Astrocyte (in vitro differentiated cells and primary cell): ENCODE data around the gene APLP2. TPM values are rescaled to one million over a fixed set of nuclear protein-coding genes. Genes with fewer than 3 reads are reported as not detected.
A peak's percentile ranks its signal among the peaks of the same experiment; 100 is the strongest.

Experiments used
- DNase-seq: peaks from one replicate; pipeline ENCODE4 v3.0.0-alpha.2; 2010; ENCODE audit warnings: low read depth
- FAIRE-seq: peaks from 2 replicates; lab custom pipeline; 2011; peaks lifted over from hg19 to GRCh38; lab: Jason Lieb, UNC
- H2AFZ ChIP-seq: 2 replicates; pipeline ENCODE4 v1.6.0; 2012; ENCODE audit warnings: low read depth, low read length, inconsistent platforms
- H3K27ac ChIP-seq: 2 replicates; pipeline ENCODE4 v1.5.1; 2011; ENCODE audit warnings: low read depth, low read length, inconsistent platforms
- H3K27me3 ChIP-seq: 2 replicates; pipeline ENCODE4 v1.6.0; 2011; ENCODE audit warnings: low read length, inconsistent platforms; ENCODE audit not compliant: insufficient read depth
- H3K36me3 ChIP-seq: 2 replicates; pipeline ENCODE4 v1.5.1; 2011; ENCODE audit warnings: low read length, inconsistent platforms; ENCODE audit not compliant: insufficient read depth
- H3K4me1 ChIP-seq: 2 replicates; pipeline ENCODE4 v1.5.1; 2011; ENCODE audit warnings: low read length, inconsistent platforms; ENCODE audit not compliant: insufficient read depth
- H3K4me2 ChIP-seq: 2 replicates; pipeline ENCODE4 v1.6.0; 2012; ENCODE audit warnings: low read length, inconsistent platforms
- H3K4me3 ChIP-seq: 2 replicates; pipeline ENCODE4 v1.5.1; 2011; ENCODE audit warnings: low read depth, mild to moderate bottlenecking, low read length, inconsistent platforms; ENCODE audit not compliant: insufficient read depth
- H3K79me2 ChIP-seq: 2 replicates; pipeline ENCODE4 v1.6.0; 2012; ENCODE audit warnings: mild to moderate bottlenecking, low read length, inconsistent platforms; ENCODE audit not compliant: insufficient read depth
- H3K9ac ChIP-seq: 2 replicates; pipeline ENCODE4 v1.6.0; 2012; ENCODE audit warnings: mild to moderate bottlenecking, low read length, inconsistent platforms
- H3K9me3 ChIP-seq: 2 replicates; pipeline ENCODE4 v1.5.1; 2012; ENCODE audit warnings: low read depth, mild to moderate bottlenecking, low read length, inconsistent platforms; ENCODE audit not compliant: insufficient read depth
- H4K20me1 ChIP-seq: 2 replicates; pipeline ENCODE4 v1.6.0; 2012; ENCODE audit warnings: low read length, inconsistent platforms; ENCODE audit not compliant: insufficient read depth
- H3K27ac Mint-ChIP-seq: one replicate; pipeline ENCODE4 v1.8.0; 2021; ENCODE audit warnings: mild to moderate bottlenecking, mixed read lengths; ENCODE audit not compliant: unreplicated experiment
- H3K27me3 Mint-ChIP-seq: one replicate; pipeline ENCODE4 v1.8.0; 2021; ENCODE audit warnings: low read depth, mixed read lengths; ENCODE audit not compliant: unreplicated experiment
- H3K36me3 Mint-ChIP-seq: one replicate; pipeline ENCODE4 v1.8.0; 2021; ENCODE audit warnings: low read depth, mixed read lengths; ENCODE audit not compliant: unreplicated experiment
- H3K4me1 Mint-ChIP-seq: one replicate; pipeline ENCODE4 v1.8.0; 2021; ENCODE audit warnings: low read depth, mixed read lengths; ENCODE audit not compliant: unreplicated experiment
- H3K4me3 Mint-ChIP-seq: one replicate; pipeline ENCODE4 v1.8.0; 2021; ENCODE audit warnings: mild to moderate bottlenecking, moderate library complexity, mixed read lengths; ENCODE audit not compliant: unreplicated experiment
- H3K9me3 Mint-ChIP-seq: one replicate; pipeline ENCODE4 v1.8.0; 2021; ENCODE audit warnings: mild to moderate bottlenecking, mixed read lengths; ENCODE audit not compliant: unreplicated experiment
- CTCF ChIP-seq: IDR thresholded peaks from 2 replicates; pipeline ENCODE4 v1.5.1; 2011; ENCODE audit warnings: low read depth, mild to moderate bottlenecking, inconsistent platforms, low read length, moderate library complexity; ENCODE audit not compliant: insufficient read depth
- EZH2 ChIP-seq: IDR thresholded peaks from 2 replicates; pipeline ENCODE4 v1.6.1; 2012; ENCODE audit warnings: mild to moderate bottlenecking, low read length, inconsistent platforms; ENCODE audit not compliant: insufficient read depth
- total RNA-seq: library from RNA; stranded (reverse); gene quantifications from 2 replicates; pipeline ENCODE4 v1.2.1, GENCODE V29; 2021

Gene APLP2
- total RNA-seq, 1 donor from 2014 or later, result 849 TPM

DNA sequence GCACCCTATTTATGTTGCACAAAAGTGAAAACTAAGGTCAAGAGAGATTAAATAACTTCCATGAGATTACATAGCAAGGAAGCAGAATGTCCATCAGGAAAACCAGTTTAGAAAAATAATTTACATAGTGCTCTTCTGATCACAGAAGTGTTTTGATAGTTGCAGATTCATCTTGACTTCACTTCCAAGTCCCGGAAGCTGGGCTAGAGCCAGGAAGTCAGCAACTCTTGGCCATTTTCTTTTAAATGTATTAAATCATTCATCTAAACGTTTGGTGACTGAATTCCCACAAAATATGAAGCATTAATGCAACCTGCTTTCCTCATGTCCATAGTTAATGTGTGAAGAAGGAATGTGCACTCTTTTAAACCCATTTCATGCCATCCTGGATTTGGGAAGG, 29.7 kb downstream of the APLP2 start:
- Histone ChIP-seq H2AFZ (no peak overlapping the region), H4K20me1 (peaks cover 99% of the 10 kb centered on the region), H3K9me3 (no peaks in the 10 kb centered on the region), H3K36me3 (no peaks in the 10 kb centered on the region), H3K4me2 (no peak overlapping the region), H3K4me1 (peaks cover 17% of the 10 kb centered on the region), H3K27ac (no peak overlapping the region), H3K79me2 (peaks cover 68% of the 10 kb centered on the region), H3K27me3 (peaks cover 26% of the 10 kb centered on the region), H3K4me3 (no peak overlapping the region), H3K9ac (no peak overlapping the region)
- no peak for DNase-seq
- FAIRE-seq, result no peak
- Mint-ChIP-seq H3K4me1 (peaks cover 58% of the 10 kb centered on the region), H3K4me3 (no peak overlapping the region), H3K27ac (peak overlapping the region; percentile 85), H3K27me3 (no peaks in the 10 kb centered on the region), H3K9me3 (no peaks in the 10 kb centered on the region), H3K36me3 (peaks cover 7% of the 10 kb centered on the region)
- TF ChIP-seq EZH2 (no peak), CTCF (no peak)

- H3K9me3 ChIP-seq, result no peaks in the 10 kb centered on the region
- peaks cover 17% of the 10 kb centered on the region for H3K4me1 ChIP-seq
- peaks cover 99% of the 10 kb centered on the region for H4K20me1 ChIP-seq
- TF ChIP-seq CTCF (no peak), EZH2 (no peak)
- H3K9ac ChIP-seq, result no peak overlapping the region
- H3K27ac ChIP-seq, result no peak overlapping the region
- DNase-seq (no peak), FAIRE-seq (no peak)
- peaks cover 34% of the 10 kb centered on the region for H3K27me3 ChIP-seq
- Mint-ChIP-seq H3K27ac (no peak overlapping the region), H3K36me3 (peaks cover 3% of the 10 kb centered on the region), H3K4me3 (no peak overlapping the region), H3K4me1 (peaks cover 57% of the 10 kb centered on the region), H3K9me3 (no peaks in the 10 kb centered on the region), H3K27me3 (no peaks in the 10 kb centered on the region)
- H3K79me2 ChIP-seq, result peaks cover 64% of the 10 kb centered on the region
- H3K4me2 ChIP-seq, result no peak overlapping the region
- no peak overlapping the region for H3K4me3 ChIP-seq
- H3K36me3 ChIP-seq, result no peaks in the 10 kb centered on the region
- H2AFZ ChIP-seq, result no peak overlapping the region
Measured at GRCh38 chr11:130100381-130101095, 30.8 kb downstream of the APLP2 start.

GRCh38 chr11:130101661-130102060, 32.0 kb downstream of the APLP2 start:
- DNase-seq (no peak), FAIRE-seq (no peak)
- Histone ChIP-seq H3K9ac (no peak overlapping the region), H3K36me3 (no peaks in the 10 kb centered on the region), H2AFZ (no peak overlapping the region), H4K20me1 (peaks cover 99% of the 10 kb centered on the region), H3K4me3 (no peak overlapping the region), H3K79me2 (peaks cover 62% of the 10 kb centered on the region), H3K27ac (no peak overlapping the region), H3K4me2 (no peak overlapping the region), H3K27me3 (peaks cover 41% of the 10 kb centered on the region), H3K9me3 (no peaks in the 10 kb centered on the region), H3K4me1 (peaks cover 17% of the 10 kb centered on the region)
- no peak for TF ChIP-seq CTCF
- TF ChIP-seq EZH2, result no peak
- Mint-ChIP-seq H3K36me3 (peaks cover 8% of the 10 kb centered on the region), H3K27me3 (no peaks in the 10 kb centered on the region), H3K9me3 (no peaks in the 10 kb centered on the region), H3K27ac (peak overlapping the region; percentile 1), H3K4me3 (no peak overlapping the region), H3K4me1 (peaks cover 63% of the 10 kb centered on the region)
